Activated CD4-positive, CD25-positive, alpha-beta regulatory T cell treated with anti-CD3 and anti-CD28 coated beads, Interleukin-2, amount 50 U/mL, for 24 hours (primary cell): ENCODE measurements around the gene DCAF17.
A peak's percentile ranks its signal among the peaks of the same experiment; 100 is the strongest.
"Not testable (repeated sequence)": the region's sequence is repeated elsewhere in the genome, so short reads cannot be mapped to it uniquely, and the experiment has no call there.

Source experiments
- ATAC-seq, 2 donors: fragments of 150-1000 bp; cut with Tn5 transposase; one replicate each; pipeline ENCODE4 v1.10.0; 2021; ENCODE audit warnings: mild to moderate bottlenecking in 1 of 2, moderate library complexity in 1 of 2

The DCAF17 gene

DNA sequence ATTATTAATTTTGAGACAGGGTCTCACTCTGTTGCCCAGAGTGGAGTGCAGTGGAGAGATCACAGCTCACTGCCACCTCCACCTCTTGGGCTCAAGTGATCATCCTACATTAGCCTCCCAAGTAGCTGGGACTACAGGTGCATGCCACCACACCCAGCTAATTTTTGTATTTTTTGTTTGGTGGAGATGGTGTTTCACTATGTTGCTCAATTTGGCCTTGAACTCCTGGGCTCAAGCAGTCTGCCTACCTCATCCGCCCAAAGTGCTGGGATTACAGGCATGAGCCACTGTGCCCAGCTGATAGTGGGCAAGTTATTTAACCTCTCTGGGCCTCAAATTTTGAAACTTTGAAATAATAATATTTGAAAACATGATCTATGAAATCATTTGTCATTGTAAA lies 26.5 kb downstream of the DCAF17 start:
- no peak for ATAC-seq

- no peak for ATAC-seq
Observed at GRCh38 chr2:171469176-171469575, 35.1 kb downstream of the DCAF17 start.

DNA sequence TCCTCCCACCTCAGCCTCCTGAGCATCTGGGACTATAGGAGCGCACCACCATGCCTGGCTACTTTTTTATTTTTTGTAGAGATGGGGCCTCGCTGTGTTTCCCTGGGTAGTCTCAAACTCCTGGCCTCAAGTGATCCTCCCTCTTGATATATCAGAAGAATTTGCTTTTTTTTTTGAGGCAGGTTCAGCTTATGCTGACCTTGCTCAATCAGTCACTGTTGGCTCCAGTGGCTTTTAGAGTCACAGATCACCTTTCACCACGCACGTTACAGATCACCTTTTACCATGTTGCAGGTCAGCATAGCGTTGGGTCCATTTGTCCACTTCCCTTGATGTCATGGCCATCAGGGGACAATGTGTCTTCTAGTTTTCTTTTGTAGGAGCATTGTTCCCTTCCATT lies 36.1 kb downstream of the DCAF17 start:
- no peak for ATAC-seq

- no peak for ATAC-seq
Observed at GRCh38 chr2:171475979-171476378, 42.0 kb downstream of the DCAF17 start.

GRCh38 chr2:171478345-171478744 lies 44.3 kb downstream of the DCAF17 start:
- no peak for ATAC-seq

DNA sequence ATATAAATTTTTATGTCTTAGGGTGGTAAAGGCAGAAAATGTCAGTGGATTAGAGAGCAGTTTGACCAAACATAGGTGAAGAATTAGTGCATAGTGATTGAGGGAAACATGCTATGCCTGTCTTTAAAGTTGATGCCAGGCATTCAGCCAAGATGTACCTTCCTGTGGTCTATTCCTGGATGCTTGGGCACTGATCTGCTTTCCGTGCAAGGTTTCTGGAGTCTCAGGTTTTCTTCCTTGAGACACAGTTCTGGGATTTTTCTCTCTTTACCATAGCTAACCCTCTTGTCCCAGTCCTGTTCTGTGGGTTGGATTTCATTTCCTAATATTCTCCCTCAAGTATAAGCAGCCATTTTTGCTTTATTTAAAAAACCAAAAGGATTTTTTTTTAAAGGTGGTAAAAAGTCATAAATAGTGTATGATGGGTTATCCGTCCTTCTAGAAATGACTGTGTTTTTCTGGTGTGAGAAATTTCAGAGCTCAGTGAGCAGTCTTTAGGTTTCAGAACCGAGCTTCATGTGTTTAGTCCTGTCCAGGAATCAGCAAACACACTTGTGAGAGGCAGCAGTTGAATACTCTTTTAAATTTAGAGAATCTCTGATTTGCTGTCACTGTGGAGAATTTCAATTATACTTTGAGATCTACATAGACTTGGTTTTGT lies 45.3 kb downstream of the DCAF17 start:
- peak in 1 of 2 donors; percentile 6 for ATAC-seq

DNA sequence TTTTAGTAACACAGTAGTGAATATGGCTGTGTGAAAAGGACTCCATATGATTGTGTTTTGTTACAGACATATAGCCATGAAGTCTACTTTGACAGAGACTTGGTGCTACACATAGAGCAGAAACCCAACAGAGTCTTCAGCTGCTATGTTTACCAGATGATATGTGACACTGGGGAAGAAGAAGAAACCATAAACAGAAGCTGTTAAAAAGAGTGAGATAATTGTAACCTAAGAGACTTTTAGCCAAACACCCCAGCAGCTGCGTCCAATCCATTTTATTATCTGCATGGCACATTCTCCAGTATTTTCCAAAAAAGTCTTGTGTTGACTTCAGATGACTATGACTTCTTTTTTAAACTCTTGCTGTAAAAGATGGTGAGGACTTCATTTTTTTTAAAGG lies 46.9 kb downstream of the DCAF17 start:
- no peak for ATAC-seq

DNA sequence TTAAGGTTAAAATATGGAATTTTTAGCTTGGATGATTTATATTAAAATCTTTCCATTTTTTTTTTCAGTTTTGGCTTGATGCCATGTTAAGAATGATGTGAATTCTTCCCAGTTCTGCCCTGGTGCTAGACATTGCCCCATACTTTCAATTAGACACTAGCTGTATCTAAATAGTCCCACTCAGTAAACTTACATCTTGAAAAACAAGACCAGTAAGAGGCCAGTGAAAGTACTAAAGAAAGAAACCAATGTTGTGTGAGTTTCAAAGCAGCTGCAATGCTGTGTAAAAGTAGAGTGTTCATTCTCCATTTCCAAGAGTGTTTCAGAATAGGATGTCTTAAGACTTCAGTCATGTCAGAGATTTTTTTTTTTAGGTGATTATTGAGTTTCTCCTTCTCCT lies 48.3 kb downstream of the DCAF17 start:
- ATAC-seq, result no peak

DNA sequence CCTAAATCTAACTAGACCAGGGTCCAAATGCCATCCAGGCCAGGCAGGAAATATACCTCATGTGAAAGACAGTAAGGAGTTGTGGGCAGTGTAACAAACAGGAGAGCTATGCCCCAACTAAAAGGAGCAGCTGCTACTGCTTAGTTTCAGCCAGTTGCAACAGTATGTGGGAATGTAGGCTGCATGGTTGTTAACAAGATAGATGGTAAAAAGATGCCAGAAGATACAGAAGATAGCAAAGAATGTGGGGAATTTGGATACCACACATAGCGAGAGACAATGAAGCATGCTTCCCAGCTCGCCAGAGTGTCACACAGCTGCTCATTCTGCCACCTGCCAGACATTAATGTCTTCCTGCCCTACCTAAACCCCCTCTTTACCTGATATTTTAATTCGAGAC lies 48.9 kb downstream of the DCAF17 start:
- no peak for ATAC-seq

- ATAC-seq, result no peak
Observed at GRCh38 chr2:171483793-171484192, 49.8 kb downstream of the DCAF17 start.

DNA sequence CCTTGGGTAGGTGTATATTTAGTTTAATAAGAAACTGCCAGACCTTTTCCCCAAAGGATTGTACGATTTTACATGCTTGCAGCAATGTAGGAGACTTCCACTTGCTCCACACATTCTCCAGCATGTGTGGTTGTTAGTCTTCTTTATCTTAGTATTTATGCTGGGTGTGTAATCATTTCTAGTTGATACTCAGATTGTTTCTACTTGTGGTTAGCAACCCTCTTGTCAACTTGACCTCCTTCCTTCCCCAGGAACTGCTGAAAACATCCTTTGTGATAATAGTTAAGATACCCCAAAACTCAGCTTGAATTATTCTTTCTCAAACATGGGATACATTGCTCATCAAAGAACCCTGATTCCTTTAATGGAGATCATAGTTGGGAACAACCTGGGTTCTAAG lies 51.1 kb downstream of the DCAF17 start:
- no peak for ATAC-seq

DNA sequence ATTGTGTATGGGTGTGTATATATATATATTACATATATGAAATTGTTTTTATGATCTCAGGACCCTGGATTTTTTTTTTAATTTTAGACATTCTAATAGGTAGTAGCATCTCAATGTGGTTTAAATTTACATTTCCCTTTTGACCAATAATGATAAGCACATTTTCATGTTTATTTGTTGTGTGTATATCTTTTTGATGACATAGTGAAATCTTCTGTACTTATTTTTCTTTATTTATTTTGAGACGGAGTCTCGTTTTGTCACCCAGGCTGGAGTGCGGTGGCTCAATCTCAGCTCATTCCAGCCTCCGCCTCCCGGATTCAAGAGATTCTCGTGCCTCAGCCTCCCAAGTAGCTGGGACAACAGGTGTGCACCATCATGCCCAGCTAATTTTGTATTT lies 53.2 kb downstream of the DCAF17 start:
- ATAC-seq, result no peak

GRCh38 chr2:171487803-171488259 lies 53.8 kb downstream of the DCAF17 start:
- ATAC-seq, result no peak

- ATAC-seq, result no peak
Observed at GRCh38 chr2:171490577-171490976, 56.6 kb downstream of the DCAF17 start.

DNA sequence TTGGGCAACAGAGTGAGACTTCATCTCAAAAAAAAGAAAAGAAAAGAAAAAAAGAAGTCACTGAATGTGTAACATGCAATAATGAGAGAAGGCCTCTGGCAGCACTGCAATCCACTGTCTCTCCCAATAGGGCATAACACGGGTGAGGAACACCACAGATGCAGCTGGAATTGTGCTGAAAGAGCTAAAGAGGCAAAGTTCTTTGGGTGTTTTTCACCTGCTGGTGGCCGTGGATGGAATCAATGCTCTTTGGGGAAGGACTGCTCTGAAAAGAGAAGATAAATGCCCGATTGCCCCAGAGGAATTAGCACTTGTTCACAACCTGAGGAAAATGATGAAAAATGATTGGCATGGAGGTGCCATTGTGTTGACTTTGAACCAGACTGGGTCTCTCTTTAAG lies 57.3 kb downstream of the DCAF17 start:
- ATAC-seq, result no peak

- ATAC-seq, result no peak
Observed at GRCh38 chr2:171492664-171493063, 58.6 kb downstream of the DCAF17 start.

- ATAC-seq, result not testable (repeated sequence)
Observed at GRCh38 chr2:171497664-171498063, 63.6 kb downstream of the DCAF17 start.

GRCh38 chr2:171505374-171505773 lies 71.3 kb downstream of the DCAF17 start:
- no peak for ATAC-seq

GRCh38 chr2:171509945-171510731 lies 76.1 kb downstream of the DCAF17 start:
- peak in 1 of 2 donors; percentile 28 for ATAC-seq

- no peak for ATAC-seq
Observed at GRCh38 chr2:171512014-171512413, 78.0 kb downstream of the DCAF17 start.

GRCh38 chr2:171512683-171513195 lies 78.7 kb downstream of the DCAF17 start:
- ATAC-seq, result no peak

- peak in 1 of 2 donors; percentile 17 for ATAC-seq
Observed at GRCh38 chr2:171513719-171514160, 79.7 kb downstream of the DCAF17 start.

GRCh38 chr2:171514908-171515582 lies 81.0 kb downstream of the DCAF17 start:
- ATAC-seq, result no peak
